ENCODE results near the gene HMG20B.

DNA sequence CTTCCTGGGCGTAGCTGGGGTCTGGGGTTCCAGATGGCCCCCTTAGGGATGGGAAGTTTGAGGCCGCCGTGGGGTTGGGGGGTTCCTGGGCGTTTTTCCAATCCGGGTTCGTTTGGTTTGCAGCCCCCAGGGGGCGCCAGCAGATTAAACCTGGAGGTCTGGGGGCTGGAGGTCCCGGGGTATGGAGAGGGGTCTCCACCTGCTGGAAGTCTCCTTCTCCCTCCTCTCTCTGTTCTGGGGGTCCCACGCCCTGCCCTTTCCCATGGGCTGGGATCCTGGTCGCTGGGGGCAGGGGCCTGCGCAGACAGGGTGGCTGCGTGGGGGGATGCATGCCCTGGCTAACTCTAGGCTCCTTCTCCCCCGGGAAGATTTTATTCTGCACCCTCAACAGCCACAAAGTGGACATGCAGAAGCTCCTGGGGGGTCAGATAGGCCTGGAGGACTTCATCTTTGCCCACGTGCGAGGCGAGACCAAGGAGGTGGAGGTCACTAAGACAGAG, 13.4 kb downstream of the HMG20B start:
- TF ChIP-seq, protein P1, sequence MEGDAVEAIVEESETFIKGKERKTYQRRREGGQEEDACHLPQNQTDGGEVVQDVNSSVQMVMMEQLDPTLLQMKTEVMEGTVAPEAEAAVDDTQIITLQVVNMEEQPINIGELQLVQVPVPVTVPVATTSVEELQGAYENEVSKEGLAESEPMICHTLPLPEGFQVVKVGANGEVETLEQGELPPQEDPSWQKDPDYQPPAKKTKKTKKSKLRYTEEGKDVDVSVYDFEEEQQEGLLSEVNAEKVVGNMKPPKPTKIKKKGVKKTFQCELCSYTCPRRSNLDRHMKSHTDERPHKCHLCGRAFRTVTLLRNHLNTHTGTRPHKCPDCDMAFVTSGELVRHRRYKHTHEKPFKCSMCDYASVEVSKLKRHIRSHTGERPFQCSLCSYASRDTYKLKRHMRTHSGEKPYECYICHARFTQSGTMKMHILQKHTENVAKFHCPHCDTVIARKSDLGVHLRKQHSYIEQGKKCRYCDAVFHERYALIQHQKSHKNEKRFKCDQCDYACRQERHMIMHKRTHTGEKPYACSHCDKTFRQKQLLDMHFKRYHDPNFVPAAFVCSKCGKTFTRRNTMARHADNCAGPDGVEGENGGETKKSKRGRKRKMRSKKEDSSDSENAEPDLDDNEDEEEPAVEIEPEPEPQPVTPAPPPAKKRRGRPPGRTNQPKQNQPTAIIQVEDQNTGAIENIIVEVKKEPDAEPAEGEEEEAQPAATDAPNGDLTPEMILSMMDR (IDR thresholded peaks at IDR 0.05): peak; percentile 5 to 53 (median 27)
- TF ChIP-seq POLR2A (IDR thresholded peaks at IDR 0.05): no peak
